Activated CD4-positive, alpha-beta memory T cell treated with anti-CD3 and anti-CD28 coated beads, Interleukin-2, amount 10 ng/mL, durations not matched to agents 7 days and 5 days (primary cell): Measurements from ENCODE around the gene CD300LB. TPM values are rescaled to one million over a fixed set of nuclear protein-coding genes. Genes with fewer than 3 reads are reported as not detected.

Experiments
- CTCF ChIA-PET: fragments of 350-600 bp; sonication (Branson Sonifier 250); formaldehyde crosslinking; loops from one replicate; lab custom pipeline; 2021; ENCODE audit warnings: antibody characterized with exemption, inconsistent platforms; lab: Charles Lee
- POLR2A ChIA-PET: fragments of 350-600 bp; sonication (Branson Sonifier 250); formaldehyde crosslinking; loops from one replicate; lab custom pipeline; 2021; ENCODE audit warnings: antibody characterized with exemption; lab: Charles Lee
- DNase-seq: peaks from one replicate; pipeline ENCODE4 v3.0.0-alpha.2; 2020
- H3K27ac Mint-ChIP-seq: one replicate; pipeline ENCODE4 v1.8.0; 2021; ENCODE audit warnings: mild to moderate bottlenecking, mixed read lengths
- H3K27me3 Mint-ChIP-seq: one replicate; pipeline ENCODE4 v1.8.0; 2021; ENCODE audit warnings: mixed read lengths
- H3K36me3 Mint-ChIP-seq: one replicate; pipeline ENCODE4 v1.8.0; 2021; ENCODE audit warnings: low read depth, mixed read lengths
- H3K4me1 Mint-ChIP-seq: one replicate; pipeline ENCODE4 v1.8.0; 2021; ENCODE audit warnings: mixed read lengths
- H3K4me3 Mint-ChIP-seq: one replicate; pipeline ENCODE4 v1.8.0; 2021; ENCODE audit warnings: mild to moderate bottlenecking, mixed read lengths
- H3K9me3 Mint-ChIP-seq: one replicate; pipeline ENCODE4 v1.8.0; 2021; ENCODE audit warnings: mixed read lengths
- total RNA-seq, 2 experiments: library from RNA; stranded (reverse); gene quantifications; one replicate each; pipeline ENCODE4 v1.2.3, GENCODE V29; 2021

Gene CD300LB
- total RNA-seq, 2 experiments from 2014 or later = not detected

DNA sequence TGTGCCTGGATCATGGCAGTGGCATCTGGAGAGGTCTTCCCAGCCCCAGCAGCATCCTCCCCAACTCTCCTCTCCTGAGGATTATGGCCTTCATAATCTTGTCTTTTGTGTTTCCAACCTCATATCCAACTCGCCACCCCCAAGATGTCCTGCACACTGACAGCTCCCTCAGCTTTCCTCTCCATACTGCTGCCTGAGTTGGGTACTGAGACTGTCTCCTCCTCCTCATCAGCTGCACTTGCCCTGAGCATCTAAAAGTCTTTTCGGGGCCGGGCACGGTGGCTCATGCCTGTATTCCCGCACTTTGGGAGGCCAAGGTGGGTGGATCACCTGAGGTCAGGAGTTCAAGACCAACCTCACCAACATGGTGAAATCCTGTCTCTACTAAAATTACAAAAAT is 2.0 kb downstream of the CD300LB start:
- ChIA-PET CTCF (no interaction called here), POLR2A (interaction anchor here (1.1 kb wide), 1 partner anchor 27 kb away, joined by 3 read pairs; no protein-coding TSS in a partner anchor)
- Mint-ChIP-seq H3K4me1 (peaks cover 3% of the 10 kb centered on the region), H3K27me3 (peaks cover 68% of the 10 kb centered on the region), H3K36me3 (no peaks in the 10 kb centered on the region), H3K4me3 (no peak overlapping the region), H3K9me3 (no peaks in the 10 kb centered on the region), H3K27ac (no peak overlapping the region)
- peak; percentile 3 for DNase-seq

DNA sequence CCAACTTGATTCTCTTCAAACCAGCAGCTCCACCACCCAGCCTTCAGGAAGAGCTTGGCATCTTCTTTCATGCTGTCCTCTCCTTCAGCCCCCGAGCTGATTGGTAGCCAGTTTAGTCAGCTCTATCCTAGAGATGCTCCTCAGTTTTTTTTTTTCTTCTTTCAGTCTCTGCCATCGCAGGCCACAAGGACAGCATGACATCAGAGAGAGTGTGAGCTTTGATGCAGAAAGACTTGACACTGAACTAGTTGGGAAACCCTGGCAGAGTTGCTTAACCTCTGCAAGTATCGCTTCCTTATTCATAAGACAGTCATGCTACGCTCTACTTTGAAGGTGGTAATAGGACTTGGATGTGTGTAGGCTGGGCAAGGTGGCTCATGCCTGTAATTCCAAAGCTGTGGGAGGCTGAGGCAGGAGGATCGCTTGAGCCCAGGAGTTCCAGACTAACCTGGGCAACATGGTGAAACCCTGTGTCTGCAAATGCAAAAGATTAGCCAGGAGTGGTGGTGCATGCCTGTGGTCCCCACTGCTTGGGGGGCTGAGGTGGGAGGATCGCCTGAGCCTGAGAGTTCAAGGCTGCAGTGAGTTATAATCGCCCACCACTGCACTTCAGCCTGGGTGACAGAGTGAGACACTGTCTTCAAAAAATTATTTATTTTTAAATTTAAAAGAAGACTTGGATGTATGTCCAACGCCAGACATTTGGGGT is 2.6 kb downstream of the CD300LB start:
- ChIA-PET CTCF (interaction anchor here (0.7 kb wide), 1 partner anchor 159 kb away, joined by 3 read pairs; no protein-coding TSS in a partner anchor), POLR2A (interaction anchor here (1.1 kb wide), 1 partner anchor 26 kb away, joined by 3 read pairs; no protein-coding TSS in a partner anchor)
- Mint-ChIP-seq H3K4me3 (no peak overlapping the region), H3K27me3 (peaks cover 64% of the 10 kb centered on the region), H3K9me3 (no peaks in the 10 kb centered on the region), H3K4me1 (peaks cover 3% of the 10 kb centered on the region), H3K27ac (no peak overlapping the region), H3K36me3 (no peaks in the 10 kb centered on the region)
- no peak for DNase-seq

DNA sequence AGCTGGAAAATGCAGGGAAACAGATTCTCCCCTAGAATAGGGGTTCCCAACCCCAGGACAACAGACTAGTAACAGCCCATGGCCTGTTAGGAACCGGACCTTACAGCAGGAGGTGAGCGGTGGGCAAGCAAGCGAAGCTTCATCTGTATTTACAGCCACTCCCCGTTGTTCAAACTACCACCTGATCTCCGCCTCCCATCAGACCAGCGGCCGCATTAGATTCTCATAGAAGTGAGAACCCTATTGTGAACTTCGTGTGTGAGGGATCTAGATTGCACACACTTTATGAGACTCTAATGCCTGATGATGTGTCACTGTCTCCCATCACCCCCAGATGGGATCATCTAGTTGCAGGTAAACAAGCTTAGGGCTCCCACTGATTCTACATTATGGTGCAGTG is 3.5 kb downstream of the CD300LB start:
- no peaks in the 10 kb centered on the region for H3K9me3 Mint-ChIP-seq
- H3K4me3 Mint-ChIP-seq = no peak overlapping the region
- H3K36me3 Mint-ChIP-seq = no peaks in the 10 kb centered on the region
- DNase-seq = no peak
- peaks cover 57% of the 10 kb centered on the region for H3K27me3 Mint-ChIP-seq
- ChIA-PET CTCF (no interaction called here), POLR2A (no interaction called here)
- peaks cover 2% of the 10 kb centered on the region for H3K4me1 Mint-ChIP-seq
- H3K27ac Mint-ChIP-seq = no peak overlapping the region

DNA sequence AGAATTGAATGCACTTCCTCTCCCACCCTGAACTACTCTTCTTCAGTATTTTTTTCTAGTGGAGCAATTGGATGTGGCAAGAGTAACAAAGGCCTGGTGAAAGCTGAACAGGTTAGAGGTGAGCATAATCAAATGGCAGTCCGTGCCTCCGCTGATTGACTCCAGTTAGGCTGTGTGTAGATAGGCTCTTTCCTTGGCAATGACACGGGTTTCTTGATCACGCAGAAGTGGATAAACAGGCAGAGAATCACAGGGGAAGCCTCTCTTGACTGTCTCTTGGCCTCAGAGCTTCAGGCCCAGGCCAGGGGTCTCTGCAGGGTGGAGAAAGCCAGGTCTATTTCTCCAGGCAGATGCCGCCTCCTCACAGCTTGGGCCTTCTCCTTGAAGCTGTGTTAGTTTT is 4.2 kb downstream of the CD300LB start:
- DNase-seq = peak; percentile 9
- Mint-ChIP-seq H3K4me3 (no peak overlapping the region), H3K4me1 (no peaks in the 10 kb centered on the region), H3K9me3 (no peaks in the 10 kb centered on the region), H3K27me3 (peaks cover 51% of the 10 kb centered on the region), H3K36me3 (no peaks in the 10 kb centered on the region), H3K27ac (no peak overlapping the region)
- POLR2A ChIA-PET = no interaction called here
- CTCF ChIA-PET = no interaction called here

DNA sequence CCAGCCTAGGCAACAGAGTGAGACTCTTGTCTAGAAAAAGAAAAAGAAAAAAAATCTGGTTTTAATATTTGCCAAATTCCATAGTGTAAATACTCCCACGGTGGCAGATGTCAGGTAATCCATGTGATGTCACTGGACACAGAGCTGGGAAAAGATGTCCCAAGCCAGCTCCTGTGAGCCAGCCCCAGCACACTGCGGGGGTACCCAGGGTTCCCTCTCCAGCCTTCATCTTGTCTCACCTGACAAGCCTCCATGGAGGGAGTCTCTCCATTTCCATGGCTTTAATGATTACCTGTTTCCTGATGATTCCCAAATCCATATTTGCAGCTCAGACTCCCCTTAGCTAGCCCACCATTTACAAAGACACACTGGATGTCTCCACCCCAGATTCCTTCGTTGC is 4.6 kb downstream of the CD300LB start:
- Mint-ChIP-seq H3K9me3 (no peaks in the 10 kb centered on the region), H3K4me1 (peaks cover 2% of the 10 kb centered on the region), H3K27me3 (peaks cover 48% of the 10 kb centered on the region), H3K4me3 (no peak overlapping the region), H3K36me3 (no peaks in the 10 kb centered on the region), H3K27ac (no peak overlapping the region)
- CTCF ChIA-PET = interaction anchor here (1.0 kb wide), 1 partner anchor 147 kb away, joined by 5 read pairs; no protein-coding TSS in a partner anchor
- POLR2A ChIA-PET = no interaction called here
- peak; percentile 0 for DNase-seq

DNA sequence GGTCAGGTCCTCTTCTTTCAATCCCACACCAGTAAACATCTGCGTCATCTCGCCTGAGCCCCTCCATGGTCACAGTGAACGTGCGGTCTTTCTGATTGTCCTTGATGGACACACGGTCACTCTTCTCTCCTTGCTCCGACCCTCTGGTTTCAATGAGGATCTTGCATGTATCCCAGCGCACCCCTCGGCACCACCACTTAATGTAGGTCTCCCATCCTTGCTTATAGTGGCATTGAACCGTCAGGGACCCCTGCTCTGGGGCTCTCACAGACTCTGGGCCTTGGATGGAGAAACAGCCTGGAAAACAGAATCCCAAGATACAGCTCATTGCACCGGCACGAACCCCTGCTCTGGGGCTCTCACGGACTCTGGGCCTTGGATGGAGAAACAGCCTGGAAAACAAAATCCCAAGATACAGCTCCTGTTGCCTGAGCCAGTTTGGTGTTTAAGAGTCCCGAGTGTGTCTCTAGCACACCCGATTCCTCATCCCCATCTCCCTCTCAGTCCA is 5.4 kb downstream of the CD300LB start:
- H3K4me1 Mint-ChIP-seq = peaks cover 9% of the 10 kb centered on the region
- no peaks in the 10 kb centered on the region for H3K36me3 Mint-ChIP-seq
- H3K4me3 Mint-ChIP-seq = no peak overlapping the region
- H3K27ac Mint-ChIP-seq = no peak overlapping the region
- CTCF ChIA-PET = interaction anchor here (1.0 kb wide), 2 partner anchors 67 to 146 kb away, joined by 3 to 5 read pairs; no protein-coding TSS in a partner anchor
- peak; percentile 3 for DNase-seq
- POLR2A ChIA-PET = no interaction called here
- H3K9me3 Mint-ChIP-seq = no peaks in the 10 kb centered on the region
- peaks cover 42% of the 10 kb centered on the region for H3K27me3 Mint-ChIP-seq

DNA sequence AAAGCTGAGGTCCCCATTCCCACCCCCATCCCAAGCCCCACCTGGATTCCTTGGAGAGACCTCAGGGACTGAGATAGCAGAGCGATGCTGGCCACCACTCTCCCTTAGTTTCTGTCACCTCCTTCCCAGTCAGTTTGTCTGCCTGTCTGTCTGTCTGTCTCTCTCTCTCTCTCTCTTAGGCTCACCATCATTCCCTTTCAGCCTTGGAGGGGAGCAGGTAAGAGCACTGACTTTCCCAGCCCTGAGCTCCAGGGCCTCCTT is 5.9 kb downstream of the CD300LB start:
- POLR2A ChIA-PET = no interaction called here
- Mint-ChIP-seq H3K9me3 (no peaks in the 10 kb centered on the region), H3K4me1 (peaks cover 10% of the 10 kb centered on the region), H3K27me3 (peaks cover 39% of the 10 kb centered on the region), H3K27ac (no peak overlapping the region), H3K4me3 (no peak overlapping the region), H3K36me3 (no peaks in the 10 kb centered on the region)
- no peak for DNase-seq
- CTCF ChIA-PET = interaction anchor here (1.0 kb wide), 1 partner anchor 67 kb away, joined by 3 read pairs; no protein-coding TSS in a partner anchor

DNA sequence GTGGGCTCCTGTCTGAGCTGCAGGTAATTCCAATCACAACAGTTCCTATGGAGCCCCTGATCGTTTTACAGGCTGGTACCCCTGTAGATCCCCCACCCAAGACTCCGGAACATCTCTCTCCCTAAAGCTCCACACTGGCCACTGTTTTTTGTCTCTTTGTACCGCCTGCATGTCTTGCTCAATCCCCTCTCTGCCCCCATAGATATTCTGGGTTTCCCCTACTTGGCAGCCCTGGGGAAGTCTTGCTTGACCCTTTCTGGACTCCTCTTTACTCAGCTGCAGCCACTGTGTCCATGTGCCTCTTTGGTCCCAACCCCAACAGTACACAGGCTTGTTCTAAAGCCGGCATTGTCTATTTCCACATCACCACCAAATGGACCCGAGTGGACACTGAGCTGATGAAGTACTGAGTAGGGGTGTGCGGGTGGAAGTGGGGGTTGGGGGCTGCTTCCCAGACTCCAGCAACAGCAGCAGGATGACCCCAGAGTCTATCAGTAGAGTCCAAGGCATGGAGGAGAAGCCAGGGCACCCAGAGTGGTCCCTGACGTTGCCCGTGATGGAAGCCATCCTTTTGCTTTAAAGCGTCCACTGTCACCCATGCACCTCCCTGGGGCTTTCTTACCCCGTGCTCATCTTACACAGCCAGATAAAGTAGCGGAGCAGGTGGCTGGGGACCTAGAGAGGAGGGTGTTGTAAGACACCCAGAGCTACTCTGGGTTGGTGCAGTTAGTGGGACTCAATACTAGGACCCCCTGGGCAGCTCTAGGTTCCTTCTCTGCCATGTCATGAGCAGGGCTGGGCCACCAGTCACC is 6.4 kb downstream of the CD300LB start:
- DNase-seq = peak; percentile 2
- Mint-ChIP-seq H3K4me1 (peaks cover 12% of the 10 kb centered on the region), H3K36me3 (no peaks in the 10 kb centered on the region), H3K9me3 (no peaks in the 10 kb centered on the region), H3K27me3 (peaks cover 36% of the 10 kb centered on the region), H3K27ac (no peak overlapping the region), H3K4me3 (no peak overlapping the region)
- POLR2A ChIA-PET = no interaction called here
- CTCF ChIA-PET = interaction anchor here (1.0 kb wide), 1 partner anchor 66 kb away, joined by 3 read pairs; no protein-coding TSS in a partner anchor

DNA sequence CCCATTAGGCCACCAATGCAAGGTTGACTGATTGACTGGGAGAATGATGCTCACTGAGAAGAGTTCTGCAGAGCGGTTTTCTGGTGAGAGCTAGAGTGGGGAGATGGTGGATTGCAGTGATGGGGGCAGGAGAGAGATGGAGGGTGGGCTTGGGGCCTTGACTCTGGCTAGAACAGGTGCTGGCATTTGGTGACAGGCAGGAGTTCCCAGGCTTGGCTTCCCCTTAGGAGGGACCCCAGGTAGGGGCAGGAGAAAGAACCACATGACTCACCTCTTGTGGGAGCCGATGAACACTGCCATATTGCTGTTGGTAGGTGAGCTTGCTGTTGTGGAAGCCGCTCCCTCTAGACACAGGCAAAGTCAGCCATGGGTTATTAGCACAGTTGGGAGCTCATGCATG is 8.0 kb downstream of the CD300LB start:
- H3K4me1 Mint-ChIP-seq = peaks cover 12% of the 10 kb centered on the region

DNA sequence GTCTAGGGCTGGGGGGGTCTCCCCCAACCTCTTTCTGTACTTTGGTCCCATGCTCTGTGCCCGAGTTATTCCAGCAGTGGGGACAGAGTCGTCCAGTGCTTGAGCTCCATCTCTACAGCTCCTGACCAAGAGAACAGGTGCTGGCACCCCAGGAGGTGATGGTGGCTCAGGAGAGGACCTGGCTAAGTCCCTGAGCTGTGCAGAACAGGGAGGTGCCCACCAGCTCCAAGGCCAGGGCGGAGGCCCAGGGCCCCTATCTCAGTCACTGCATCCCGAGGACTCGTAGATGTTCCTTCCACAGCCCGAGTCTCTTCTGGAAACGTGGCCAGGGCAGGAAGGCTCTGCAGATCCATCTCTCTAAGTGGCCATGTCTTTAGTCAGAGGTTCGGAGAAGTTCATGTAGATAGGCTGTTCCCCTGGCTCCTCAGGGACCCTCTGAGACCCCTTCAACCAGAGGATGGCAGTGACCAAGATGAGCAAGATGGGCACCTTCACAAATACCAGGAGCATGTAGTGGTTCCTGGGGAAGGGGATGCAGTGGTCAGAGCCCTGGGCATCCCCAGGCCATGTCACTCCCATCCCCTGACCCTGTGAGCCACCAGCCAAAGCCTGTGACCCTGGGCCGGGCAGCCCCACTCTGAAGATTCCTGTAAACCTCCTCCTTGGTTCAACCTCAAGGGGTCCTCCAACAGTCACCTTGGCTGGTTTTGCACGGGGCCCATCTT is 8.7 kb downstream of the CD300LB start:
- CTCF ChIA-PET = no interaction called here
- Mint-ChIP-seq H3K4me1 (peaks cover 12% of the 10 kb centered on the region), H3K27ac (no peak overlapping the region), H3K27me3 (peaks cover 27% of the 10 kb centered on the region), H3K4me3 (no peak overlapping the region), H3K36me3 (no peaks in the 10 kb centered on the region), H3K9me3 (no peaks in the 10 kb centered on the region)
- POLR2A ChIA-PET = no interaction called here
- no peak for DNase-seq

More for the DNA sequence above, 8.0 kb downstream of the CD300LB start:
- no peak for DNase-seq
- Mint-ChIP-seq H3K27ac (no peak overlapping the region), H3K27me3 (peaks cover 32% of the 10 kb centered on the region), H3K36me3 (no peaks in the 10 kb centered on the region), H3K9me3 (no peaks in the 10 kb centered on the region), H3K4me3 (no peak overlapping the region)
- ChIA-PET CTCF (no interaction called here), POLR2A (no interaction called here)

DNA sequence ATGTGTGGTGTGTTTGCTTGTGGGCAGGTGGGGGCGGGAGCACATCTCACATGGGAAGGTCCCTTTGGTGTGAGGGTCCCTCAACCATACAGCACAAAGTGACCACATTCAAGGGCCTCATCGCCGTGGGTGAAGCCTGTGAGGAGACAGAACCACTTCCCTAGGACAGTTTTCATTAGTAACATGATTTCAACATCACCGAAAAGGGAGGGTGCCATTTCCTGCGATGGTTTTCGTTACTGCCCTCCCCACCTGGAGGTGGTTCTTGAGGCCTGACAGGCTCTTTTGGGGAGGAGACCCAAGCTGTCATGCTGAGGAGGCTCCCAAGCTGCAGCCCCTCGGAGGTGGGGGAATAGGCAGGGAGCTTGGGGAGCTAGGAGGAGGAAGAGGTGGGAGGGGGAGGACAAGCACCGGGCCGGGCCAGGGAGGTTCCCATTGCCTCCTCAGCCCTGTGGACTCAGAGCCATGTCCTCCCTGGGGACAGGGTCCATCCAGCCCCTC is 9.5 kb downstream of the CD300LB start:
- Mint-ChIP-seq H3K9me3 (no peaks in the 10 kb centered on the region), H3K27ac (no peak overlapping the region), H3K4me1 (peaks cover 12% of the 10 kb centered on the region), H3K27me3 (peaks cover 19% of the 10 kb centered on the region), H3K36me3 (no peaks in the 10 kb centered on the region), H3K4me3 (no peak overlapping the region)
- ChIA-PET CTCF (no interaction called here), POLR2A (no interaction called here)
- DNase-seq = no peak

DNA sequence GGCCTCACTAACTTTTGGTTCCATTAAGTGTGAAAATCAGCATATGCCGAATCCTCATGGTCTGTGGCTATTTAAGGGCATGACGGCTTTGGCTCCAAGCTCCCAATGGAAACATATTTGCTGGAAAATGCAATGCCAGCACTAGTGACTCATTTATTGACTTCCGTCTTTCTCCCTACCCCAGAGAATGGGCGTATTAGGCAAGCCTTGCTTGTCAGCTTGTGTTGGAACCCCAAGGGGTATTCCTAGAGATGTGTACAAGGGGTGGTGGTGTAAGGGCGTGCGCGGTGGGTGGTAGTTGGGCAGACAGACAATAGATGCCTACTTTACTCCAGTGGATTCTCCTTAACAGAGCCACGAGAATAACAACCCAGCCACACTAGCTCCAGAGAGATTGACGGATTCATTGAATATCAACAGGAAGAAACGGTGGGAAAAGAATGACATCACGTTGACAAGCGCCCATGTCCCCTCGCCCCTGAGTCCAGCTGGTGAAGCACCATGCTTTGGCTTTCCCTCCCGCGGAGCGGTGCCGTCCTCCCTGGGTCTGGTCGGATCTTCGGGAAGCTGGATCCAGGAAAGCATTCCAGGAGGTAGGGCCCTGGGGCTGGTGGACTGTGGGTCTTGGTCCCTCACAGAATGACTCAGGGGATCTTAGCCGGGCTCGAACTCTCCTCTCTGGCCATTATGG is 10.3 kb downstream of the CD300LB start:
- no peaks in the 10 kb centered on the region for H3K9me3 Mint-ChIP-seq
- ChIA-PET CTCF (interaction anchor here (0.6 to 1.1 kb wide), 2 partner anchors 215 to 269 kb away, joined by 4 to 5 read pairs; no protein-coding TSS in a partner anchor), POLR2A (no interaction called here)
- H3K27ac Mint-ChIP-seq = no peak overlapping the region
- peaks cover 19% of the 10 kb centered on the region for H3K27me3 Mint-ChIP-seq
- no peaks in the 10 kb centered on the region for H3K36me3 Mint-ChIP-seq
- H3K4me1 Mint-ChIP-seq = peaks cover 12% of the 10 kb centered on the region
- DNase-seq = no peak
- H3K4me3 Mint-ChIP-seq = no peak overlapping the region
